Neural cell (in vitro differentiated cells): ENCODE results near the gene CASP6.

Experiments used
- EZH2 ChIP-seq: fragments of 200-600, 300-800 bp; shearing (Covaris generic), sonication (generic); IDR thresholded peaks from 2 replicates; pipeline ENCODE4 v1.6.1; 2014; ENCODE audit warnings: antibody characterized with exemption, low read length, borderline replicate concordance, mild to moderate bottlenecking; ENCODE audit not compliant: insufficient read depth, poor library complexity, severe bottlenecking
- POLR2AphosphoS5 ChIP-seq: IDR thresholded peaks from 2 replicates; pipeline ENCODE4 v1.6.1; 2012
- RAD21 ChIP-seq: fragments of 450-650 bp; conservative IDR thresholded peaks from 2 replicates; pipeline ENCODE4 v1.6.1; 2014; ENCODE audit warnings: antibody characterized with exemption, mild to moderate bottlenecking, moderate library complexity
- SMC3 ChIP-seq: fragments of 450-650 bp; conservative IDR thresholded peaks from 2 replicates; pipeline ENCODE4 v1.6.1; 2014; ENCODE audit warnings: antibody characterized with exemption, mild to moderate bottlenecking, moderate library complexity; ENCODE audit not compliant: poor library complexity
- TF ChIP-seq, protein P1 (sequence below): fragments of 450-650 bp; IDR thresholded peaks from 2 replicates; pipeline ENCODE4 v1.5.1; 2014; ENCODE audit warnings: antibody characterized with exemption, mild to moderate bottlenecking, moderate library complexity; ENCODE audit not compliant: poor library complexity, severe bottlenecking
- TF ChIP-seq, protein P2 (sequence below): IDR thresholded peaks from 2 replicates; pipeline ENCODE4 v1.6.1; 2012; ENCODE audit warnings: borderline replicate concordance

DNA sequence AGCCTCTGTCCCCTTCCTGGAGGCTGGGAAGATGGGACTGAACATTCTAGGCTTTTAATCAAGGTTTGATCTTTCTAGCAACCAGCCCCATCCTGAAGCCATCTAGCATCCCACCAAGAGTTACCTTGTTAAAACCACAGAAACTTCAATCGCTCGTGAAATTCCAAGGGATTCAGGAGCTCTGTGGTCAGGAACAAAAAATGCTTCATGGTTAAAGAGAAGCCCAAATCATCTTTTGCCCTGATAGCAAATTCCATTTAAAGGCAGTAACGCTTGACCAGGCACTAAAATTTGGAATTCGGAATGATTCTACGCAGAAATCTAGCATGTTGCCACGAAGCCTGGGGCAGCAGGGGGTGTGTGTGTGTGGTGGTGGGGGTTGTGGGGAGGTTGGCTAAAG is 47.8 kb downstream of the CASP6 start:
- TF ChIP-seq POLR2AphosphoS5 (no peak), SMC3 (no peak), RAD21 (no peak), EZH2 (no peak)
- TF ChIP-seq, protein P1, sequence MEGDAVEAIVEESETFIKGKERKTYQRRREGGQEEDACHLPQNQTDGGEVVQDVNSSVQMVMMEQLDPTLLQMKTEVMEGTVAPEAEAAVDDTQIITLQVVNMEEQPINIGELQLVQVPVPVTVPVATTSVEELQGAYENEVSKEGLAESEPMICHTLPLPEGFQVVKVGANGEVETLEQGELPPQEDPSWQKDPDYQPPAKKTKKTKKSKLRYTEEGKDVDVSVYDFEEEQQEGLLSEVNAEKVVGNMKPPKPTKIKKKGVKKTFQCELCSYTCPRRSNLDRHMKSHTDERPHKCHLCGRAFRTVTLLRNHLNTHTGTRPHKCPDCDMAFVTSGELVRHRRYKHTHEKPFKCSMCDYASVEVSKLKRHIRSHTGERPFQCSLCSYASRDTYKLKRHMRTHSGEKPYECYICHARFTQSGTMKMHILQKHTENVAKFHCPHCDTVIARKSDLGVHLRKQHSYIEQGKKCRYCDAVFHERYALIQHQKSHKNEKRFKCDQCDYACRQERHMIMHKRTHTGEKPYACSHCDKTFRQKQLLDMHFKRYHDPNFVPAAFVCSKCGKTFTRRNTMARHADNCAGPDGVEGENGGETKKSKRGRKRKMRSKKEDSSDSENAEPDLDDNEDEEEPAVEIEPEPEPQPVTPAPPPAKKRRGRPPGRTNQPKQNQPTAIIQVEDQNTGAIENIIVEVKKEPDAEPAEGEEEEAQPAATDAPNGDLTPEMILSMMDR = no peak
- TF ChIP-seq, protein P2, sequence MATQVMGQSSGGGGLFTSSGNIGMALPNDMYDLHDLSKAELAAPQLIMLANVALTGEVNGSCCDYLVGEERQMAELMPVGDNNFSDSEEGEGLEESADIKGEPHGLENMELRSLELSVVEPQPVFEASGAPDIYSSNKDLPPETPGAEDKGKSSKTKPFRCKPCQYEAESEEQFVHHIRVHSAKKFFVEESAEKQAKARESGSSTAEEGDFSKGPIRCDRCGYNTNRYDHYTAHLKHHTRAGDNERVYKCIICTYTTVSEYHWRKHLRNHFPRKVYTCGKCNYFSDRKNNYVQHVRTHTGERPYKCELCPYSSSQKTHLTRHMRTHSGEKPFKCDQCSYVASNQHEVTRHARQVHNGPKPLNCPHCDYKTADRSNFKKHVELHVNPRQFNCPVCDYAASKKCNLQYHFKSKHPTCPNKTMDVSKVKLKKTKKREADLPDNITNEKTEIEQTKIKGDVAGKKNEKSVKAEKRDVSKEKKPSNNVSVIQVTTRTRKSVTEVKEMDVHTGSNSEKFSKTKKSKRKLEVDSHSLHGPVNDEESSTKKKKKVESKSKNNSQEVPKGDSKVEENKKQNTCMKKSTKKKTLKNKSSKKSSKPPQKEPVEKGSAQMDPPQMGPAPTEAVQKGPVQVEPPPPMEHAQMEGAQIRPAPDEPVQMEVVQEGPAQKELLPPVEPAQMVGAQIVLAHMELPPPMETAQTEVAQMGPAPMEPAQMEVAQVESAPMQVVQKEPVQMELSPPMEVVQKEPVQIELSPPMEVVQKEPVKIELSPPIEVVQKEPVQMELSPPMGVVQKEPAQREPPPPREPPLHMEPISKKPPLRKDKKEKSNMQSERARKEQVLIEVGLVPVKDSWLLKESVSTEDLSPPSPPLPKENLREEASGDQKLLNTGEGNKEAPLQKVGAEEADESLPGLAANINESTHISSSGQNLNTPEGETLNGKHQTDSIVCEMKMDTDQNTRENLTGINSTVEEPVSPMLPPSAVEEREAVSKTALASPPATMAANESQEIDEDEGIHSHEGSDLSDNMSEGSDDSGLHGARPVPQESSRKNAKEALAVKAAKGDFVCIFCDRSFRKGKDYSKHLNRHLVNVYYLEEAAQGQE = no peak
